ENCODE data around the gene RNF111.

Gene RNF111

DNA sequence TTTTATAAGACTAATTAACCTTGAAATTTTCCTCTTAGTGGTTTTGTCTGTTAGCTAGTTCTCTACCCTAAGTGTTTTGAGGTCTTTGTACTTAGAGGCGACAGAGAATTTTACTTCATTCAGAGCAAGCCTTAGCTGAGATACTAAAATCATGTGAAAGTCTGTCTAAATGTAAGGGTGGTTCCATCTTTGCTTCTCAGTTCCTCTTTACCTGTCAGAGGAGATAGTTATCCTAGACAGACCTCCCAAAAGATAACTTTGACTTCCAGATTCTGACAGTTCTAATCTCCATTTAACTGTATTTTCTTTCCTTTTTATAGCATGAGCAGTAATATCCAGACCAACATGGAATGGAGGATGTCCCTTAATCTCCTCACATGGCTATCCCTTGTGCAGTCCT lies 34.7 kb downstream of the RNF111 start:
- TF ChIP-seq, protein P1, sequence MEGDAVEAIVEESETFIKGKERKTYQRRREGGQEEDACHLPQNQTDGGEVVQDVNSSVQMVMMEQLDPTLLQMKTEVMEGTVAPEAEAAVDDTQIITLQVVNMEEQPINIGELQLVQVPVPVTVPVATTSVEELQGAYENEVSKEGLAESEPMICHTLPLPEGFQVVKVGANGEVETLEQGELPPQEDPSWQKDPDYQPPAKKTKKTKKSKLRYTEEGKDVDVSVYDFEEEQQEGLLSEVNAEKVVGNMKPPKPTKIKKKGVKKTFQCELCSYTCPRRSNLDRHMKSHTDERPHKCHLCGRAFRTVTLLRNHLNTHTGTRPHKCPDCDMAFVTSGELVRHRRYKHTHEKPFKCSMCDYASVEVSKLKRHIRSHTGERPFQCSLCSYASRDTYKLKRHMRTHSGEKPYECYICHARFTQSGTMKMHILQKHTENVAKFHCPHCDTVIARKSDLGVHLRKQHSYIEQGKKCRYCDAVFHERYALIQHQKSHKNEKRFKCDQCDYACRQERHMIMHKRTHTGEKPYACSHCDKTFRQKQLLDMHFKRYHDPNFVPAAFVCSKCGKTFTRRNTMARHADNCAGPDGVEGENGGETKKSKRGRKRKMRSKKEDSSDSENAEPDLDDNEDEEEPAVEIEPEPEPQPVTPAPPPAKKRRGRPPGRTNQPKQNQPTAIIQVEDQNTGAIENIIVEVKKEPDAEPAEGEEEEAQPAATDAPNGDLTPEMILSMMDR (IDR thresholded peaks at IDR 0.05; ENCODE audit: control extremely low read depth, extremely low read depth, low read depth, missing control alignments), result no peak
- ChIA-PET CTCF (interaction anchor here (0.8 to 1.2 kb wide), 2 partner anchors 14 to 22 kb away, joined by 3 to 4 read pairs; no protein-coding TSS in a partner anchor), POLR2A (no interaction called here)
- no peak for DNase-seq (ENCODE audit: extremely low spot score)

DNA sequence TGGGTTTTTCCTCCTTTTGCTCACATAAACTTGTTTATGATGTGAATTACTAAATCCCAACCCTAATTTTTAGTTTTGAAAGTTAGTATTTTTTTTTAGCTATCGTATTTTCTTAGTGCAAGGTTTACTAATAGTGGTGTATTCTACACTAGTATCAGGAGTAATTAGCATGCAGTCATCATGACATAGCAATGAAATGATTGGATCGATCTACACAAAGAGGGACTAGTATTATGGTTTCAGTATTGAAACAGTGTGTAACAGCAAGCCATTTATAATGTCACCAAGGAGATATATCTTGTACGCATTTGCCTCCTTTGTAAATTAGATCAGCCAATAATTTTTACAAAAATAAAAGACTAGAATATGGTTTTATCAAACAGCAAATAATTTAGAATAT lies 38.7 kb downstream of the RNF111 start:
- POLR2A ChIA-PET, result no interaction called here
- TF ChIP-seq, protein P1 (IDR thresholded peaks at IDR 0.05; ENCODE audit: control extremely low read depth, extremely low read depth, low read depth, missing control alignments), result no peak
- DNase-seq (ENCODE audit: extremely low spot score), result no peak
- CTCF ChIA-PET, result no interaction called here

DNA sequence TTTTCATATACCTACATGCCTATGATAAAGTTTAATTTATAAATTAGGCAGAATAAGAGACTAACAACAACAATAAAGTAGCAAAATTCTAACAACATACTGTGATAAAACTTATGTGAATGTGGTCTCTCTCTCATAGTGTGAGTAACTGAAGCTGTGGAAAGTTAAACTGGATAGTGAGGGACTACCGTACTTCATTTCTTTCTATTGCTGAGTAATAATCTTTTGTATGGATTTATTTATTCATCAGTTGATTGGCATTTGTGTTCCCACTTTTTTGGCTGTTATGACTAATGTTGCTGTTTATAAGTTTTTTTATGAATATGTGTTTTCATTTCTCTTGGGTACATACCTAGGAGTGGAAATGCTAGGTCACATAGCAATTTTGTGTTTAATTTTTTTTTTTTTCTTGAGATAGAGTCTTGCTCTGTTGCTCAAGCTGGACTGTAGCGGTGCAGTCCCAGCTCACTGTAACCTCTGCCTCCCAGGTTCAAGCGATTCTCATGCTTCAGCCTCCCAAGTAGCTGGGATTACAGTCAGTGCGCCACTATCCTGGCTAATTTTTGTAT lies 41.0 kb downstream of the RNF111 start:
- POLR2A ChIA-PET, result no interaction called here
- DNase-seq (ENCODE audit: extremely low spot score), result no peak
- TF ChIP-seq, protein P1 (IDR thresholded peaks at IDR 0.05; ENCODE audit: control extremely low read depth, extremely low read depth, low read depth, missing control alignments), result no peak
- CTCF ChIA-PET, result interaction anchor here (0.9 to 1.3 kb wide), 2 partner anchors 10 to 19 kb away, joined by 3 read pairs; no protein-coding TSS in a partner anchor

DNA sequence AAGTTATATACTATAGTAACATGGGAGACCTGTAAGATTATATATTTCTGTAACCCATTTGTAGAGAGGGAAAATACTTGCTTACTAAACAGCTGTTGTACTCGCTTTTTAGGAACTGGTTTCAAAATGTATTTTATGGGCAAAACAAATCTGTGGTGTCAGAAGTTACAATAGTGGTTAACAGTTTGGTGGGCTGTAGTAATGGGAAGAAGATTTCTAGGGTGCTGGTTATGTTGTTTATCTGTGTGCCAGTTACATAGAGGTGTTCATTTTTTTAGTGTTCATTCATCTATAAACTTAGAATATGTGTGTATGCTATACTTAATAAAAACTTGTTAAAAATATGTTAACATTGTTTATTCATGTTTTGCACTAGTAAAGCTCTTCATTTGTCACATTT lies 42.1 kb downstream of the RNF111 start:
- TF ChIP-seq, protein P1 (IDR thresholded peaks at IDR 0.05; ENCODE audit: control extremely low read depth, extremely low read depth, low read depth, missing control alignments), result no peak
- CTCF ChIA-PET, result interaction anchor here (0.7 to 1.5 kb wide), 3 partner anchors 9 to 77 kb away, joined by 3 read pairs; no protein-coding TSS in a partner anchor
- no peak for DNase-seq (ENCODE audit: extremely low spot score)
- POLR2A ChIA-PET, result no interaction called here

DNA sequence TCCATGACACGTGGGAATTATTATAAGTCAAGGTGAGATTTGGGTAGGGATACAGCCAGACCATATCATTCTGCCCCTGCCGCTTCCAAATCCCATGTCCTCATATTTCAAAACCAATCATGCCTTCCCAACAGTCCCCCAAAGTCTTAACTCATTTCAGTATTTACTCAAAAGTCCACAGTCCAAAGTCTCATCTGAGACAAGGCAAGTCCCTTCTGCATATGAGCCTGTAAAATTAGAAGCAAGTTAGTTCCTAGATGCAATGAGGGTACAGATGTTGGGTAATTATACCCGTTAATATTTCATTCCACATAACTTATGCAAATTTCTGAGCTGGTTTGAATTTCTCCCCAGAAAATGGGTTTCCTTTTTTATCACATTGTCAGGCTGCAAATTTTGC lies 47.7 kb downstream of the RNF111 start:
- DNase-seq (ENCODE audit: extremely low spot score), result no peak
- ChIA-PET CTCF (no interaction called here), POLR2A (no interaction called here)
- TF ChIP-seq, protein P1 (IDR thresholded peaks at IDR 0.05; ENCODE audit: control extremely low read depth, extremely low read depth, low read depth, missing control alignments), result no peak

DNA sequence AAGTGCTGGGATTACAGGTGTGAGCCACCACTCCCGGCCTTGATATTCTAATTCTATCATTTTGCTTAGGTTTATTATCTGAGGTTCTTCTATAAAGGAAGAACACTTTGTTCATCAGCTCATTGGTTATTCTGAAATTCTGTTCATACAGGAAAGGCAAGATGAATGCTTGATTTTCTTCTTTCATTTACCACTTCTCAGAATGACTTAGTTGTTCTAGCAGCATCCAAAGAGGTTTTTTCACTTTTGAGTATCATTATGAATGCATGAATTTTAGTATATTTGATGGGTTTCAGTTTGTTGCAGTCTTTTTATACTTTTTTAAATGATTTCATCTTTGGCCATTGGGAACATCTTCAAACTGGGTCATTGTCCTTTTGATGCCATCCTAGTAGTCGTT lies 51.8 kb downstream of the RNF111 start:
- no peak for DNase-seq (ENCODE audit: extremely low spot score)
- TF ChIP-seq, protein P1 (IDR thresholded peaks at IDR 0.05; ENCODE audit: control extremely low read depth, extremely low read depth, low read depth, missing control alignments), result no peak
- ChIA-PET CTCF (interaction anchor here (1.1 to 2.6 kb wide), 4 partner anchors 8 to 83 kb away, joined by 3 to 11 read pairs (median 4); no protein-coding TSS in a partner anchor), POLR2A (no interaction called here)
